HG03521 (cell line): ENCODE measurements around the gene AMPD2.

Source experiments
- ATAC-seq: cut with Tn5 transposase; IDR thresholded peaks from one replicate; pipeline ENCODE4 v1.9.1; 2021; ENCODE audit warnings: mild to moderate bottlenecking, moderate library complexity; ENCODE audit not compliant: unreplicated experiment

Gene AMPD2

GRCh38 chr1:109619576-109620400 lies at the start of gene AMPD2, which contains the start of gene GNAT2:
AMPD2 (plus strand) TSS chr1:109619837; CDS start chr1:109621176, 1,339 bp downstream.
GNAT2 (minus strand) TSS chr1:109619616; CDS start chr1:109612870, 6,746 bp downstream.
- ATAC-seq: peak; percentile 58

- ATAC-seq: no peak
These were observed 49.2 kb upstream of the AMPD2 start for GRCh38 chr1:109570414-109570813.

- no peak for ATAC-seq
These were observed 45.9 kb upstream of the AMPD2 start for GRCh38 chr1:109573785-109574184.

GRCh38 chr1:109578947-109579443 lies 40.6 kb upstream of the AMPD2 start:
- no peak for ATAC-seq

DNA sequence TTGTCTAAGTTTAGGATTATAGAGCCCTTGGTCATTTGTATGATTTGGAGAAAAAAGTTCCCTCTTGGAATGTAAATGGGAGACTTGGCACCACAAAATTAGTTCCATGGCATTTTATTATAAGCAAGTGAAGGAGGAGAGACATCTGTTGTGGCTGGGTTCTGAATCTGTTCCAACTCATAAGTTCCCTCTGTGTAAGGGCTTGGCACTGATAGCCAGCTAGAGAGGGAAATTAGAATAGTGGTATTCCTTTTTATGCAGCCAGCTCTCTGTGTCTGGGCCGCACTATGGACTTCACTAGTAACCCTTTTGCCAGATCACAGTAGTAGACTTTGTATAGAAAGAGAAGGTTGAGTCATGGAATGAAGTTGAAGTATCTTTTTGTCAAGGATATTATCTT lies 40.1 kb upstream of the AMPD2 start:
- no peak for ATAC-seq

DNA sequence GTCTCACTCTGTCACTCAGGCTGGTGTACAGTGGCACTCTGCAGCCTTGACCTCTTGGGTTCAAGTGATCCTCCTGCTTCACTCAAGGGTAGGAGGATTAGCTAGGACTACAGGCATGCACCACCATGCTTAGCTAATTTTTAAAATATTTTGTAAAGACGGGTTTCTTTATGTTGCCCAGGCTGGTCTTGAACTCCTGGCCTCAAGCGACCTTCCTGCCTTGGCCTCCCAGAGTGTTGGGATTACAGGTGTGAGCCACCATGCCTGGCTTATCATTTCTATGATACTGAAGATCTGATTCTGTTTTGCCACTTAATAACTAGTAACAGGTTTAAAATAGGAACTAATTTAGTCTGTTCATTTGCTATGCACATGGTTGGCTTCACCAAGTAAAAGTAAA lies 37.6 kb upstream of the AMPD2 start:
- no peak for ATAC-seq

- ATAC-seq: no peak
These were observed 34.9 kb upstream of the AMPD2 start for GRCh38 chr1:109584766-109585165.

- no peak for ATAC-seq
These were observed 33.6 kb upstream of the AMPD2 start for GRCh38 chr1:109586055-109586454.

- no peak for ATAC-seq
These were observed 30.5 kb upstream of the AMPD2 start for GRCh38 chr1:109589177-109589576.

DNA sequence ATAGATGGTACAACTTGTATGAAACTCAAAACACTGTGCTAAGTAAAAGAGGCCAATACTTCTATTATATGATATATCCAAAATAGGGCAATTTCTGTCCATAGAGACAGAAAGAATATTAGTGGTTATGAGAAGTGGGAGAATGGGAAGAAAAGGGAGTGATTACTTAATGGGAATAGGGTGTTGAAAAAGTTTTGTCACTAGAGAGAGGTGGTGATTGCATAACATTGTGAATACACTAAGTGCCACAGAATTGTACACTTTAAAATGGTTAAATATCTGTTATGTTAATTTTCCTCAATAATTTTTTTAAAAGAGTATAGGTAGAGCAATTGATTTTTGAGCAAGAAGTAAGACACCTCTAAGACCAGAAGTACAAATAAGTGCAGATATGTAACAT lies 30.0 kb upstream of the AMPD2 start:
- no peak for ATAC-seq

DNA sequence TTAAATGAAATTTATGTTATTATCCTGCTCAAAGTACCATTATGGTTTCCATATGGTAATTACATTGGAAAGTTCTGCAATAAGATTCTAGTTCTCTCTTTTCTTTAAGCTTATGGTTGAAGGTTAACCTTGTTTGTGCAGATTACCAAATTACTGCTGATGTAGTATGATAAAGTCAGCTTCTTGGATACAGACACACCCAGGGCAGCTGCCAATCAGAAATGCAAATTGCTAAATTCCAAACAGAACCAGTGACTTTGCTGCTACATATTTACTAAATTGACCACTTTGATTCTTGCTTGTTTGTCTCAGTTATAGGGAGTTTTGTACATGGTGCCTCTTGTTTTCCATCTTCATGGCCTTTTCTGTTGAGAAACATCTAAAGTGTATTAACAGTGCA lies 26.7 kb upstream of the AMPD2 start:
- ATAC-seq: no peak

- ATAC-seq: no peak
These were observed 24.1 kb upstream of the AMPD2 start for GRCh38 chr1:109595531-109595930.

DNA sequence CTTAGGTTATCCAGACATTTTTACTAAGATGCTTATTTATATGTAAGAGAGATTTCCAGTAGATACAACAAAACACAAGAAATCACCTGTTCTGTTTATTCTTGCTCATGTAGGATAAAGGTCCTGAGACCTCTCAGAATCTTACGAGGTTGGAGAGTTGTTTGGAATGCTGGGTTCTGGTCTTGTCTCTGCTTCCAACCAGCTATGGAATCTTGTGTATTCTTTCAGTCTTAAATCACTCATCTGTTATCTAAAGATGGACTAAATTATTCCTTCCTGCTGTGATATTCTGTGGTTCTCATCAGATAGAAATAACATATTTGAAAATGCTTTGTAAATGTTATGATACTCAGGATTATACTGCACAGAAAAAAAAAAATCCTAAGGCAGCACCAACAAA lies 21.5 kb upstream of the AMPD2 start:
- no peak for ATAC-seq

DNA sequence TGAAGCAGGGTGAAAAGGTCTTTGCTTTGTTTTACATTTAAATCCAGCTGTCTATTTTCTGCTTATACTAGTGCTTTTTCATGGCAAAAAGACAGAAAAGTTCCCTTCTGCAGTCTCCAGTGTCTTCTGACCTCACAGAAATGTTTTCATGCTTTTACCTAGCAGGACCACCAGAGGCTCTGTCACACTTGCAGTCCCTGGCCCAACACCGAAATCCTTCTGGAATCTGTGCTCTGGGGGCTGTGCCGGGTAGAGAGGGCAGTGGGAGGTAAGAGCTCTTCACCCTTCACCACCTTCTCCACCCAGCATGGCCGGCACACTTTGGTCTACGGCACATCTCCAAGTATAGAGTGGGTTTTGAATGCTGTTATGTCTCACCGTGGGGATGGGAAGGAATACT lies 21.0 kb upstream of the AMPD2 start:
- ATAC-seq: no peak

GRCh38 chr1:109603229-109603628 lies 16.4 kb upstream of the AMPD2 start:
- no peak for ATAC-seq

GRCh38 chr1:109605381-109605780 lies 14.3 kb upstream of the AMPD2 start:
- ATAC-seq: no peak

- no peak for ATAC-seq
These were observed 9.8 kb upstream of the AMPD2 start for GRCh38 chr1:109609881-109610280.

DNA sequence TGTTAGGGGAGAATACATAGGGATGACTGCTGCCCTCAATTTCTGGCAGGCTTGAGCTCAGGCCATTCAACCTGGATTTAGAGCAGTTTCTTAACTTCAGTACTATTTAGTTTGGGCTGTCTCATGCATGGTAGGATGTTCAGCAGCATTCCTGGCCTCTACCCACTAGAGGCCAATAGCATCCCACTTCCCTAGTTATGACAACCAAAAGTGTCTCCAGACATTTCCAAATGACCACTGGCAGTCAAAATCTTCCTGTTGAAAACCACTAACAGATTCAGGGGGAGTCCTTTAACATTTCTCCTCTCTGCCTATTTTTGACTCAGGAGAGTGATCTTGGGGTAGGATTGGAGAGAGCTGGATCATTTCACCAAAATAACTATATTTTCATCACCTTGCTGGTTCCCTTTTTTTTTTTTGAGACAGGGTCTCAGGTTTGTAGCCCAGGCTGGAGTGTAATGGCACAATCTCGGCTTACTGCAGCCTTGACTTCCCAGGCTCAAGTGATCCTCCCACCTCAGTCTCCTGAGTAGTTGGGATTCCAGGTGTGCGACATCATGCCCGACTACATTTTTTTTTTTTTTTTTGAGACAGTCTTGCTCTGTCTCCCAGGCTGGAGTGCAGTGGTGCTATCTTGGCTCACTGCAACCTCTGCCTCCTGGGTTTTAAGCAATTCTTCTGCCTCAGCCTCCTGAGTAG lies 8.9 kb upstream of the AMPD2 start:
- no peak for ATAC-seq

- ATAC-seq: no peak
These were observed 8.2 kb upstream of the AMPD2 start for GRCh38 chr1:109611308-109611990.

DNA sequence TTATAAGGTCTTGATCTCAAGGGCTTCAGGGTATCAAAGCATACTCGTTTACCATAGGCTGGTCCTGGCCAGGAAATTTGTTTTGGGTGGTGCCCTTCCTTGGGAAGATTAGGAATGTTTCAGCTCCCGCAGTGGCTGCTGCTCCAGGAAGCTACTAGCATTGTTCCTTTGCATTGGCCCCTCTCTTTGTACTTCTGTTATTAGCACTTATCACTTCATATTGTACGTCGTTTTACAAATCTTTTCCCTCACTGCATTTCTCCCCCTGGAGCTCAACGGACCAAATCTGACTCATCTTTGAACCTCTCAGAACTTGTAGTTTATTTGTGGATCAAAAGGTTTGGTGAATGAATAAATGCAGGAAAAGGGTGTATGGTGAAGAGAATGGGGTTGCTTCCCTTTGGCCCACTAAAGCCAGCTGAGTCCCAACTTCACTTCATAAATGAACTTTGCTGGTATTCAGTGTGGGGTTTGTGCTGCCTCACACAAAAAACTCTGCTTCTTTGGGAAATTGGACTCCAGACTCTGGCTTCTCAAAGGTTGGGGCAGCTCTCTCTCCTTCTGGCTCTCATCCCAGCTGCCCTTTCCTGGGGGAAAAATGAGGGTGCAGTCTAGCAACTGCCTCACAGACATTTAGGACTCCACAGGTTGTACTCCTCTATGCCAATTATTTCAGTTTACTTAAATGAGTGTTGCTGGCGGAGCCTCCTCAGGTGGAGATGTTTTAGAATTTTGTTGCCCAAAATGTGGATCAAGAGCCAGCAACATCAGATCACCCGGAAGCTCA lies 6.1 kb upstream of the AMPD2 start:
- ATAC-seq: no peak

- no peak for ATAC-seq
These were observed 3.8 kb upstream of the AMPD2 start for GRCh38 chr1:109615879-109616278.
